ENCODE measurements around the gene BPNT1. TPM values are rescaled to one million over a fixed set of nuclear protein-coding genes. Genes with fewer than 3 reads are reported as not detected.

BPNT1 gene
- total RNA-seq, 2 donors from 2014 or later = 12.8 to 14.5 TPM

DNA sequence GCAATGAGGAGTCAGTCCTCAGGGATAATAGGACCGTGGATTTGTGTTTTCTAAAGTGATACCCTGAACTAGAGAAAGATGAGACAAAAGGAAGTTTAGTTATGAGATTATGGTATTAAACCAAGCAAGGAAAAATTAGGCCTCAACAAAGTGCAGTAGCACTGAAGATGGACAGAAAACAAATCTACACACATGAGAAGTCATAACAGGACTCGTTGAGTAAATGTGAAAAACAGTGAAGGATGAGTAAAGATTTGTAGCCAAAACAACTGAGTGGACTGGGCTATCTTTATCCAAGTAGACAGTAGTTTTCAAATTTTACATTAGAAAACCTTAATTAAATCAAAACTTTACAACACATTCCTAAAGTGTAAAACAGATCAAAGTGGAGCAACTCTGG lies 58.3 kb downstream of the BPNT1 start:
- no peak for DNase-seq (ENCODE audit: low spot score)
- intact Hi-C loops (cut with DNase I) = loop anchor here in 1 of 2 donors (10.0 kb wide), 1 partner anchor 64 kb away; the partner anchor contains the start of gene IARS2

DNA sequence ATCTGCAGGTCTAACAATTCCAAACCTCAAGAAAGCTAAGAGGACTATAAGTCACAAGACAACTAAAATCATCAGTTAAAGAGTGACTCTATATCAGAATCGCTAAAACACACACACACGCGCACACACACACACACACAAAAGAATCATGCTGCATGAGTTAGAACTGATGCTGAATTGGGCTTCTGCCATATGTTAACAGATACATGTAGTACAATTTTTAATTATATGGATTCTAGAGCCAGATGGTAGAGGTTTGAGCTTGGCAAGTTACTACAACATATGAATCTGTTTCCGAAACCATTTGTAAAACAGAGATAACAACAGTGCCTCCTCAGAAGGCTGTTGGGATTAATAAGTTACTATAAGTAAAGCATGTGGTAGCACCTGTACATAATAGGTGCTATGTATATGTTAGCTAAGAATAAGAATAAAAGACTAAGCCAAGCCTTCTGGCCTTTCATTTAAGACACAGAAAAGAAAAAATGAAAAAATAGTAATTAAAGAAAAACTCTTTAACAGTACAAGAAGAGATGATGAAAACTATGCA lies 61.2 kb downstream of the BPNT1 start:
- no peak for DNase-seq (ENCODE audit: low spot score)
- intact Hi-C loops (cut with DNase I) = no loop called here

DNA sequence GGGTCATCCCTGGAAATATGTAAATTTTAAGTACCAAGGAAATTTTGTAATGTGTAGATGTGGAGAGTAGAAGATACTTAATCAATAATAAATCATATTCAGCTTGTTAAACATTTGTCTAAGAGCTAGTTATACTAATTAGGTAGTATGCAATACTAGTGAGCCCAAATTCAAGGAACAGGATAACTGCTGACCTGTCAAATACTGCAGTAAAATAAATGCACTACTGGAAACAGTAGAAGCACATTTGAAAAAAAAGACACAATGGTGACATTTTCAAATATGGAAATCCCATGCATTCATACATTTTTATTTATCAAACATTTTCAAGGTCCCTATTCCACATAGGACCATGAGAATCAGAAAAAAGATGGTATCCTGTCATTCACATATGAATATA lies 70.5 kb downstream of the BPNT1 start:
- intact Hi-C loops (cut with DNase I) = no loop called here
- no peak for DNase-seq (ENCODE audit: low spot score)

DNA sequence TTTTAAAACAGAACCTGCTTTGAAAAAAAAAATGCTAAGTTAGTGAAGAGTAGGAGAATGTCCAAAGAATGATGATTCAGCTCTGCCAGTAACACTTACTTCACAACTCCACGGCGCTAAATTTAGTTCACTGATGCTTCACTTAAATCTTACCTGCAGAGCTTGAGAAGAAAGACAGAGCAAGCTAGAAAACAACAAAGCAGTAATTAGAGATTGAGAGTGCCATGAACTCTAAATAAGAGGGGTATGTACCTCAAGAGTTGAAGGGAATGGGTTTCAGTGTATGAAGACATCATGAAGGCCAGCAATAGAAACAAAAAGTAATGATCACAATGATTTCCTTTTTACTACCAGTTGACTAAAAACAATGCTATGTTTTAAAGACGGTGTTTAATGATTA lies 76.1 kb downstream of the BPNT1 start:
- no peak for DNase-seq (ENCODE audit: low spot score)
- intact Hi-C loops (cut with DNase I) = no loop called here

DNA sequence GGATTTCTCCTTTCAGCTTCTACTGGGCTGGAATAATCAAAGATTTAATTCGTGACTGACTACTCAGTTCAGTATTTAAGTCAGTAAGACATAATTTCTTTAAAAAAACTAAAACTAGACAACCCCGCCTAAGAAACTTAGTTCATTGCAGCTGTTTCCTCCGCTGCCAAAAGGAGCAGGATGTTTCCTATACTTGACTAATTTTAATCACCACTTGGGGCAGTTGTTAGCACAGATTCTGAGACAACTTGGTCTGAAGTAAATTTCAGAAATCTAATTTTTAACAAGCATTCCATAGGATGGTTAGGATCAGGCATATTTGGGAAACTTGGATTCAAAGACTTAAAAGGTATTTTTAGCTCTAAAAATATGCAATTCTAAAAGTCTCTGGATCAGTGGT lies 77.3 kb downstream of the BPNT1 start:
- DNase-seq (ENCODE audit: low spot score) = no peak
- intact Hi-C loops (cut with DNase I) = no loop called here

DNA sequence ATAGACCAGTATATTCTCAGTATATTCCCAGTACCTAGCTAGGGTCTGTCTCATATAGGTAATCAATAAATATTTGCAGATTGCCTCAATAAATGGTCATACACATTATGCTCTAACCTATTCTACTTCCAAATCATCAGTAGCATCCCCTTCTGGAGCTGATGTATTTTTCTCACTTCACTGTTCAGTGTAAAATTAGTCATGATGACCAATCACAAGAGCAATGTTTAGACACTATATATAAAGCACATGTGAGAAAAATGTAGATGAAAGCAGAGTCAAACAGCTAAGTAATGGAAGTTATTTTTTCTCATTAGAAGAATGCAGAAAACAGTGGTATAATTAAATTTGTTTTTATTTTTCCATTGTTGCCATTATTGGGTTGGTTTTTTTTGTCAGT lies 78.0 kb downstream of the BPNT1 start:
- no peak for DNase-seq (ENCODE audit: low spot score)
- intact Hi-C loops (cut with DNase I) = no loop called here

Small RNA genes lying within 50 kb of the gene (microRNA-seq; reads per million reads assigned to microRNA genes)
- 0.26 to 0.32 reads per million in 2 donors for gene MIR194-1 (ENCODE audit: borderline microRNAs expressed in 2 of 2)
- gene MIR215 (ENCODE audit: borderline microRNAs expressed in 2 of 2) = 0.52 to 0.97 reads per million in 2 donors

Other genes with a start within 250 kb of the BPNT1 start
- gene SLC30A10, start 161.2 kb downstream of the BPNT1 start, total RNA-seq = not detected
- 10 to 100 TPM; 77.7 to 90.1 TPM for gene EPRS1, start 43.3 kb downstream of the BPNT1 start, total RNA-seq
- gene IARS2, start 4.3 kb upstream of the BPNT1 start, total RNA-seq = 10 to 100 TPM; 43.4 to 52.0 TPM
- 10 to 100 TPM; 31.1 to 37.9 TPM for gene RAB3GAP2, start 182.7 kb upstream of the BPNT1 start, total RNA-seq

All from posterior vena cava (tissue), 2 donors.